Duodenal mucosa (tissue), 2 donors: ENCODE data around the gene NPIPA1.
A peak's percentile ranks its signal among the peaks of the same experiment; 100 is the strongest.
"Not testable (repeated sequence)": the region's sequence is repeated elsewhere in the genome, so short reads cannot be mapped to it uniquely, and the experiment has no call there.

Experiments used
- H3K27ac ChIP-seq: one replicate; pipeline ENCODE4 v1.7.0; 2013; ENCODE audit warnings: low read depth, low read length
- H3K27me3 ChIP-seq, 2 donors: one replicate each; pipeline ENCODE4 v1.7.0; 2013; ENCODE audit warnings: low read length in 2 of 2, control low read depth in 1 of 2; ENCODE audit not compliant: insufficient read depth in 2 of 2, control insufficient read depth in 1 of 2
- H3K36me3 ChIP-seq, 2 donors: one replicate each; pipeline ENCODE4 v1.7.0; 2013; ENCODE audit warnings: low read length in 2 of 2, control low read depth in 1 of 2; ENCODE audit not compliant: insufficient read depth in 2 of 2, control insufficient read depth in 1 of 2
- H3K4me1 ChIP-seq, 2 donors: one replicate each; pipeline ENCODE4 v1.7.0; 2013; ENCODE audit warnings: low read length in 2 of 2, control low read depth in 1 of 2; ENCODE audit not compliant: insufficient read depth in 2 of 2, control insufficient read depth in 1 of 2
- H3K4me3 ChIP-seq, 2 donors: one replicate each; pipeline ENCODE4 v1.7.0; 2013; ENCODE audit warnings: low read length in 2 of 2, low read depth in 1 of 2
- H3K9ac ChIP-seq, 2 donors: one replicate each; pipeline ENCODE4 v1.7.0; 2013; ENCODE audit warnings: low read length in 2 of 2, low read depth in 1 of 2
- H3K9me3 ChIP-seq, 2 donors: one replicate each; pipeline ENCODE4 v1.7.0; 2013; ENCODE audit warnings: low read length in 2 of 2, control low read depth in 1 of 2; ENCODE audit not compliant: control insufficient read depth in 1 of 2

Gene NPIPA1

DNA sequence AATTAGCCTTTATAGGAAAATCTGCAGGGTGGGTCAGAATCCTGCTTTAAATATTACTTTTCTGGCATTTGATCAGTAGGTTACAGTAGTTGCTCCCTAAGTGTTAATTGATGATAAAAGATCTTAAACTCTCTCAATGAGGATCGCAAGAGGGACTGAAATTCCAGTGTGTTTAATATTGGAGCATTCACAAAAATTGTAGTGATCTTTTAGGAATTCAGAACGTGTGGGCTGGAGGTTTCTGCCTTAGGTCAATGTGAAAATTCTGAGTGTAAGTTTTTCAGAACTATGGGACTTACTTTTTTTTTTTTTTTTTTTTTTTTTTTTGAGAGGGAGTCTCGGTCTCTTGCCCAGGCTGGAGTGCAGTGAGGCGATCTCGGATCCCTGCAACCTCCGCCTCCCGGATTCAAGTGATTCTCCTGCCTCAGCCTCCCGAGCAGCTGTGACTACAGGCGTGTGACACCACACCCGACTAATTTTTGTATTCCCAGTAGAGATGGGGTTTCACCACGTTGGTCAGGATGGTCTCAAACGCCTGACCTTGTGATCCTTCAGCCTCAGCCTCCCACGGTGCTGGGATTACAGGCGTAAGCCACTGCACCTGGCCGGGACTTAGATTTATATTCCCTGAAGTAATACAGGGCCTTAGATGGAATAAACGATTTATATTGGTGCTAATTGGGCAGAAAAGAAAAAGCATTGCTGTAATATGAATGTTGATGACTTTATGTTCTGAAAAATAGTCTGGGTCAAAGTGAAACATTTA, 39.9 kb downstream of the NPIPA1 start:
- H3K36me3 ChIP-seq, H3K9me3 ChIP-seq, H3K27me3 ChIP-seq, H3K27ac ChIP-seq: not testable (repeated sequence)
- Histone ChIP-seq H3K4me1 (peaks cover 20 to 41% of the 10 kb centered on the region in 2 donors), H3K9ac (peak overlapping the region in 1 of 2 donors; percentile 20), H3K4me3 (peak overlapping the region in 1 of 2 donors; percentile 95)

DNA sequence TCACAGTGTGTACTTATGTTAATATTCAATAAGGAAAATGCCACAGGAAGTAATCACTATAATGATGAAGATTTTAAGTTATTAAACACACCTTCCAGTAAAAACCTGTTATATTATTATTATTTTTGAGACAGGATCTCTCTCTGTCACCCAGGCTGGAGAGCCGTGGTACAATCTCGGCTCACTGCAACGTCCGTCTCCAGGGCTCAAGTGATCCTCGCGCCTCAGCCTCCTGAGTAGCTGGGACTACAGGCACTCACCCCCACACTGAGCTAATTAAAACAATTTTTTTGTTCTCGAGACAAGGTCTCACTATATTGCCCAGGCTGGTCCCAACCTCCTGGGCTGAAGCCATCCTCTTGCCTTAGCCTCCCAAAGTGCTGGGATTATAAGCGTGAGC, 41.0 kb downstream of the NPIPA1 start:
- H3K9ac ChIP-seq, H3K36me3 ChIP-seq, H3K4me3 ChIP-seq, H3K27me3 ChIP-seq, H3K9me3 ChIP-seq, H3K27ac ChIP-seq: not testable (repeated sequence)
- H3K4me1 ChIP-seq = peaks cover 20 to 41% of the 10 kb centered on the region in 2 donors

DNA sequence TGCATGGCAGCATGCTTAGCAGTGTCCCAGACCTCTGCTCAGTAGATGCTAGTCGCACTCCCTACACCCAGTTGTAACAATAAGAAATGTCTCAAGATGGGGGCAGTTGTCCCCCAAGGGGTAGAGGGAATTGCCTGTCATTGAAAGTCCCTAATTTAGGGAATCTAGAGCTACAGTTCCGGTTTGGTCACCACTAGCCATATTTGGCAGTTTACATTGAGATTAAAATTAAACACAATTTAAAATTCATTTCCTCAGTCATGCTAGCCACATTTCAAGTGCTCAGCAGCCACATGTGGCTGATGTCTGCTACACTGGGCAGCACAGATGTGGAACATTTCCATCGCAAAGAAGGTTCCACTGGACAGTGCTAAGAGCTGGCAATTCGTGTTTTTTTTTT, 41.7 kb downstream of the NPIPA1 start:
- H3K9me3 ChIP-seq, H3K27me3 ChIP-seq, H3K36me3 ChIP-seq, H3K27ac ChIP-seq: not testable (repeated sequence)
- Histone ChIP-seq H3K4me1 (peaks cover 20 to 41% of the 10 kb centered on the region in 2 donors), H3K4me3 (peak overlapping the region in 1 of 2 donors; percentile 50), H3K9ac (peak overlapping the region in 1 of 2 donors; percentile 38)

DNA sequence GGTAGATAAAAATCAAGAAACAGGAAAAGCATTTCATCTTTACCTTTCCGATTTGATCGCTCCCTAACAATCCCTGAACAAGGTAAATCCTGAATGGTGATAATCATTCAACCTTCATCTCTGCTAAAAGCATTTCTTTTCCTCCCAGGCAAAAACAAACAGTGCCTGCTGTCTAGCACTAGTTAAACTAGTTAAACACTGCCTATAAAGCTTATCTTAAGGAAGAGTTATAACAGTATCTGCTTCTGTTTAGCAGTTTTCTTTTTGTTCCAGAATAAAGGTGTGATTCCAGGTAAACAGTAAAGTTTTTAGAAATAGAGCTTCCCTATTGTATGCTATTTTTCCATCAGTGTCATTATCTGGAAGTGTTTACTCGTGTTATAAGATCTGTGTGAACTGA, 44.0 kb downstream of the NPIPA1 start:
- not testable (repeated sequence) for H3K9ac ChIP-seq, H3K27ac ChIP-seq
- H3K4me3 ChIP-seq = peak overlapping the region in 1 of 2 donors; percentile 13

GRCh38 chr16:14982521-14982920, 45.3 kb downstream of the NPIPA1 start:
- not testable (repeated sequence) for H3K9me3 ChIP-seq, H3K27ac ChIP-seq, H3K27me3 ChIP-seq, H3K9ac ChIP-seq, H3K36me3 ChIP-seq, H3K4me3 ChIP-seq
- H3K4me1 ChIP-seq = peaks cover 20 to 40% of the 10 kb centered on the region in 2 donors

More for the DNA sequence above, 44.0 kb downstream of the NPIPA1 start:
- not testable (repeated sequence) for H3K36me3 ChIP-seq, H3K9me3 ChIP-seq, H3K27me3 ChIP-seq
- peaks cover 20 to 40% of the 10 kb centered on the region in 2 donors for H3K4me1 ChIP-seq

DNA sequence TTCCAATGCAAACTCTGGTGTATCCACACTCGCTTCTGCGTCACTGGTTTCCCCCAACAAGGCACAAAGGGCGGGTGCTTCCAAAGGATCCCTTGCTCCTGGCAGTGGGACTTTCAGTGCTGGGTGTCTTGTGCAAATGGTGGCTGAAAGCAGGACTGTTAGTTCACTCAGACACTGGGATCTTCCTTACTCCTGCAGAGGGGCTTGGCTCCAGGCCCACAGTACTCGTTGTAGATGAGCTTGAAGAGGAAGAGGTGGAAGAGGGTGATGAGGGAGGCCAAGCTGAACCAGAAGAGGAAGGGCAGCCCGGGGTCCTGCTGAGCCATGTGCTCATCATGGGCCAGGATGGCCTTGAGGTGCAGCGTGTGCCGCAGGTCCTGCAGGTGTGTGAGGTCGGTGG, 50.8 kb downstream of the NPIPA1 start:
- not testable (repeated sequence) for H3K27ac ChIP-seq, H3K4me3 ChIP-seq, H3K27me3 ChIP-seq, H3K9me3 ChIP-seq, H3K9ac ChIP-seq
- Histone ChIP-seq H3K4me1 (peaks cover 3 to 30% of the 10 kb centered on the region in 2 donors), H3K36me3 (peaks cover 3 to 23% of the 10 kb centered on the region in 2 donors)

DNA sequence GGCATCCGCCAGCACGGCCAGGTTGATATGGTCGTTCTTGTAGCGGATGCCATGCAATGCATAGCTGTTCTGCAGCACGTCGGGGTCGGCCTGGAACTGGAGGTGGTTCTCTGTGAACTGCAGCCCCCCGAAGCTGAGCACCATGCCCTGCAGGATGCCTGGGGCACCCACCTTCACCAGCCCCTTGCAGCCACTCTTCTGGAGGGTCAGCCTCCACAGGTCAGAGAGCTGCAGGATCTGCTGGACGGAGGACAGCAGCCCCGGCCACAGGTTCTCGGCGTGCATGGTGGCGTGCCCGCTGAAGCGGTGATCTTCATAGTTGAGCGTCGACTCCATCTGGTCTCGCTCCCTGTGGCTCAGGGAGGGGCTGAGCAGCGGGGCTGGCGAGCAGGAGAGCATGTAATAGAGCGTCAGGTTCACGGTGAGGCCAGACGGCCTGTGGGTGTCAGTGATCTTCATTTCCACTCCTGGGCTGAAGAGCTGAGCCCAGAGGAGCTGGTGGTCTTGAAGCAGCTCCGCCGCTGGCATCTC, 51.5 kb downstream of the NPIPA1 start:
- peak overlapping the region in 1 of 2 donors; percentile 36 for H3K4me3 ChIP-seq
- H3K9ac ChIP-seq, H3K9me3 ChIP-seq, H3K27me3 ChIP-seq, H3K27ac ChIP-seq: not testable (repeated sequence)
- H3K36me3 ChIP-seq = peaks cover 3 to 25% of the 10 kb centered on the region in 2 donors
- peaks cover 3 to 30% of the 10 kb centered on the region in 2 donors for H3K4me1 ChIP-seq

DNA sequence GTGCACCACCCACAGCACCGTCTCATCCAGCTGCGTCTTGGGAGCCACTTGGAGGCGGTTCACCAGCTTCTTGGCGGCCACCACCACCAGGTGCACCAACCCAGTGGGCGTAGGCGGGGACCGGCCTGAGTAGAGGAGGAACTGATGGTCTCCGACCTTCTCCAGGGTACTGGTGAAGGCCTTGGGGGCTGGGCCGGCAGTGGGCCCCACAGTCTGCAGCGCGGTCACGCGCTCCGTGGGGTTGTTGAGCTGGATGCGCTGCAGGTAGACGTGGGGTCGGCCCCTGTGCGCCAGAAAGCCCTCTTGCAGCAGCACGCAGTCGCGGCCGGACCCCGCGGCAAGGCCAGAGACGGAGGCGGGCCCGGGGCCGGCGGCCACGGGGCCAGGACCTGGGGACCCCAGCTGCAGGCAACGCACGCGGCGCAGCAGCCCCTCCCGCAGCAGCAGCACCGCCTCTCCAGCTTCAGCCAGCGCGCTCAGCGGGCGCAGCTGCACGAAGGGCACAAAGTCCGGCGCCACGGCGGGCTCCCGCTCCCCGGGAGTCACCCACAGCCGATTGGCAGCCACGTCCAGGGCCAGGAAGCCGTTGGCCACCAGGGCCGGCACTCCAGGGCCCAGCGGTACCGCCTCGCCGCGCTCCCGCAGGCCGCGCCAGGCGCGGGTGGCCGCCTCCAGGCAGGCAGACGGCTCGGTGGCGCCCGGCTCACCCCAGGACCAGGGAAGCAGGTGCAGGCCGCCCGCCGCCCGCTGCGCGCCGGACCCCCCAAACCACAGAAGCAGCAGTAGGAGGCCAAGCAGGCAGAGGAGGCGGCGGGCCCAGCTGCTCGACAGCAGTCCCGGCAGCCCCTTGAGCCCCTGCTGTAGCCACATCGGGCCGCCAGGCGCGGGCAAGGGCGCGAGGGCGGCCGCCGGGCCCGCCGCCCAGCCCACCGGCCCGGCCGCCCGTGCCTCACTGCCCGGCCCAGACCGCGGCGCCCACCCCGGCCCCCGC, 52.3 kb downstream of the NPIPA1 start:
- H3K9ac ChIP-seq, H3K27ac ChIP-seq, H3K27me3 ChIP-seq, H3K9me3 ChIP-seq: not testable (repeated sequence)
- Histone ChIP-seq H3K4me3 (peak overlapping the region in 1 of 2 donors; percentile 36), H3K4me1 (peaks cover 3 to 30% of the 10 kb centered on the region in 2 donors), H3K36me3 (peaks cover 3 to 25% of the 10 kb centered on the region in 2 donors)

- not testable (repeated sequence) for H3K9ac ChIP-seq, H3K4me3 ChIP-seq, H3K27ac ChIP-seq, H3K9me3 ChIP-seq, H3K27me3 ChIP-seq
- peaks cover 0 to 18% of the 10 kb centered on the region in 2 donors for H3K36me3 ChIP-seq
- H3K4me1 ChIP-seq = peaks cover 3 to 11% of the 10 kb centered on the region in 2 donors
Measured at GRCh38 chr16:14993277-14994151, 56.3 kb downstream of the NPIPA1 start.
